H9 (cell line): ENCODE data around the gene CCDC178. TPM values are rescaled to one million over a fixed set of nuclear protein-coding genes. Genes with fewer than 3 reads are reported as not detected.

ENCODE experiments used
- DNase-seq: peaks from one replicate; pipeline ENCODE4 v3.0.0-alpha.2; 2017
- H2AFZ ChIP-seq: one replicate; pipeline ENCODE4 v1.6.1; 2013; ENCODE audit warnings: mild to moderate bottlenecking, low read length, control low read depth, moderate library complexity
- H2AK5ac ChIP-seq: 2 replicates; pipeline ENCODE4 v1.6.1; 2013; ENCODE audit warnings: low read length, control low read depth, mixed read lengths; ENCODE audit not compliant: insufficient read length
- H2BK120ac ChIP-seq: one replicate; pipeline ENCODE4 v1.6.1; 2013; ENCODE audit warnings: low read depth, mild to moderate bottlenecking, low read length, control low read depth, inconsistent platforms; ENCODE audit not compliant: poor library complexity, severe bottlenecking
- H2BK12ac ChIP-seq: 2 replicates; pipeline ENCODE4 v1.6.1; 2013; ENCODE audit warnings: low read length, control low read depth, mixed read lengths, low read depth; ENCODE audit not compliant: insufficient read length
- H2BK15ac ChIP-seq: 2 replicates; pipeline ENCODE4 v1.6.1; 2013; ENCODE audit warnings: low read depth, low read length, control low read depth
- H2BK20ac ChIP-seq: one replicate; pipeline ENCODE4 v1.6.1; 2013; ENCODE audit warnings: low read depth, mild to moderate bottlenecking, low read length, control low read depth, inconsistent platforms; ENCODE audit not compliant: poor library complexity, severe bottlenecking
- H2BK5ac ChIP-seq: 2 replicates; pipeline ENCODE4 v1.6.1; 2013; ENCODE audit warnings: low read length, control low read depth, mixed read lengths; ENCODE audit not compliant: insufficient read length
- H3K14ac ChIP-seq: 2 replicates; pipeline ENCODE4 v1.6.1; 2013; ENCODE audit warnings: low read length, control low read depth; ENCODE audit not compliant: insufficient read depth
- H3K18ac ChIP-seq: 2 replicates; pipeline ENCODE4 v1.6.1; 2013; ENCODE audit warnings: low read depth, mild to moderate bottlenecking, mixed read lengths, low read length, control low read depth; ENCODE audit not compliant: insufficient read length
- H3K23ac ChIP-seq: 2 replicates; pipeline ENCODE4 v1.6.1; 2013; ENCODE audit warnings: low read length, control low read depth, mixed read lengths, low read depth; ENCODE audit not compliant: insufficient read length
- H3K23me2 ChIP-seq: 2 replicates; pipeline ENCODE4 v1.6.1; 2013; ENCODE audit warnings: low read depth, mild to moderate bottlenecking, mixed read lengths, low read length, control low read depth; ENCODE audit not compliant: insufficient read length, poor library complexity, severe bottlenecking
- H3K27ac ChIP-seq: 2 replicates; pipeline ENCODE4 v1.5.1; 2013; ENCODE audit warnings: low read length, control low read depth, mixed read lengths, low read depth; ENCODE audit not compliant: insufficient read length
- H3K27me3 ChIP-seq: 2 replicates; pipeline ENCODE4 v1.6.1; 2013; ENCODE audit warnings: low read length, control low read depth, inconsistent platforms; ENCODE audit not compliant: insufficient read depth
- H3K4ac ChIP-seq: 2 replicates; pipeline ENCODE4 v1.6.1; 2013; ENCODE audit warnings: low read depth, mild to moderate bottlenecking, control low read depth, inconsistent platforms, low read length, moderate library complexity
- H3K4me1 ChIP-seq: 2 replicates; pipeline ENCODE4 v1.6.1; 2013; ENCODE audit warnings: low read length, control low read depth, inconsistent platforms; ENCODE audit not compliant: insufficient read depth
- H3K4me2 ChIP-seq: 2 replicates; pipeline ENCODE4 v1.6.1; 2013; ENCODE audit warnings: low read length, control low read depth, mixed read lengths; ENCODE audit not compliant: insufficient read length, insufficient read depth
- H3K56ac ChIP-seq: 2 replicates; pipeline ENCODE4 v1.6.1; 2013; ENCODE audit warnings: low read depth, mild to moderate bottlenecking, mixed read lengths, low read length, control low read depth; ENCODE audit not compliant: insufficient read length
- H3K79me1 ChIP-seq: 2 replicates; pipeline ENCODE4 v1.6.1; 2013; ENCODE audit warnings: low read depth, mild to moderate bottlenecking, moderate library complexity, low read length, control low read depth, inconsistent platforms; ENCODE audit not compliant: insufficient read depth, poor library complexity, severe bottlenecking
- H3K79me2 ChIP-seq: 2 replicates; pipeline ENCODE4 v1.6.1; 2013; ENCODE audit warnings: low read length, control low read depth, inconsistent platforms; ENCODE audit not compliant: insufficient read depth
- H3K9ac ChIP-seq: 2 replicates; pipeline ENCODE4 v1.6.1; 2013; ENCODE audit warnings: low read length, control low read depth, mixed read lengths; ENCODE audit not compliant: insufficient read length; ENCODE audit errors: extremely low read depth
- H3K9me3 ChIP-seq: one replicate; pipeline ENCODE4 v1.6.1; 2013; ENCODE audit warnings: low read depth, low read length, inconsistent platforms; ENCODE audit not compliant: control insufficient read depth
- H3T11ph ChIP-seq: one replicate; pipeline ENCODE4 v1.6.1; 2013; ENCODE audit warnings: mild to moderate bottlenecking, low read length, control low read depth, inconsistent platforms
- H4K20me1 ChIP-seq: one replicate; pipeline ENCODE4 v1.6.1; 2013; ENCODE audit not compliant: control insufficient read depth, insufficient read length, insufficient read depth
- H4K5ac ChIP-seq: 2 replicates; pipeline ENCODE4 v1.6.1; 2013; ENCODE audit warnings: low read depth, mild to moderate bottlenecking, mixed read lengths, low read length, control low read depth; ENCODE audit not compliant: insufficient read length
- H4K8ac ChIP-seq: replicated peaks from 2 replicates; pipeline ENCODE4 v1.6.1; 2013; ENCODE audit warnings: low read length, control low read depth, mixed read lengths, low read depth; ENCODE audit not compliant: insufficient read length
- H4K91ac ChIP-seq: 2 replicates; pipeline ENCODE4 v1.6.1; 2013; ENCODE audit warnings: low read depth, mild to moderate bottlenecking, moderate library complexity, mixed read lengths, low read length, control low read depth; ENCODE audit not compliant: insufficient read length
- H3K27ac Mint-ChIP-seq, 3 experiments: 2 replicates in 2 of 3; 3 replicates in 1 of 3; pipeline ENCODE4 v1.8.0; 2020 to 2021; ENCODE audit warnings: mixed read lengths in 3 of 3, mild to moderate bottlenecking in 1 of 3, moderate library complexity in 1 of 3
- H3K27me3 Mint-ChIP-seq: 2 replicates; pipeline ENCODE4 v1.8.0; 2021; ENCODE audit warnings: low read depth, mild to moderate bottlenecking, moderate library complexity, mixed read lengths
- H3K36me3 Mint-ChIP-seq, 3 experiments: 2 replicates in 2 of 3; 3 replicates in 1 of 3; pipeline ENCODE4 v1.8.0; 2020 to 2021; ENCODE audit warnings: low read depth in 3 of 3, mixed read lengths in 3 of 3; ENCODE audit not compliant: insufficient read depth in 1 of 3
- H3K4me1 Mint-ChIP-seq, 2 experiments: 2 replicates each; pipeline ENCODE4 v1.8.0; 2020; ENCODE audit warnings: mixed read lengths in 2 of 2
- H3K4me3 Mint-ChIP-seq, 2 experiments: 2 replicates in 1 of 2; 3 replicates in 1 of 2; pipeline ENCODE4 v1.8.0; 2020 to 2021; ENCODE audit warnings: mild to moderate bottlenecking in 2 of 2, mixed read lengths in 2 of 2, moderate library complexity in 1 of 2
- H3K9me3 Mint-ChIP-seq, 2 experiments: 2 replicates in 1 of 2; 3 replicates in 1 of 2; pipeline ENCODE4 v1.8.0; 2020; ENCODE audit warnings: mild to moderate bottlenecking in 2 of 2, mixed read lengths in 2 of 2, moderate library complexity in 1 of 2
- WGBS: extraction: QIAGEN DNeasy Blood & Tissue Kit; methylation state at CpG from one replicate; pipeline ENCODE4 v1.1.7; 2013; ENCODE audit warnings: missing lambda C conversion rate, low lambda C conversion rate, mixed read lengths; ENCODE audit not compliant: insufficient read length; ENCODE audit errors: extremely low coverage; 5-methylcytosine and 5-hydroxymethylcytosine counted together
- total RNA-seq: library from RNA; stranded (reverse); gene quantifications from 2 replicates; pipeline ENCODE4 v1.2.1, GENCODE V29; 2021
- TF ChIP-seq, protein P1 (sequence below): fragments of 200-600 bp; sonication (generic); conservative IDR thresholded peaks from 3 replicates; pipeline ENCODE4 v1.8.0; 2021; ENCODE audit warnings: antibody characterized with exemption, mild to moderate bottlenecking

Gene CCDC178
- total RNA-seq, 1 experiment from 2014 or later: not detected

DNA sequence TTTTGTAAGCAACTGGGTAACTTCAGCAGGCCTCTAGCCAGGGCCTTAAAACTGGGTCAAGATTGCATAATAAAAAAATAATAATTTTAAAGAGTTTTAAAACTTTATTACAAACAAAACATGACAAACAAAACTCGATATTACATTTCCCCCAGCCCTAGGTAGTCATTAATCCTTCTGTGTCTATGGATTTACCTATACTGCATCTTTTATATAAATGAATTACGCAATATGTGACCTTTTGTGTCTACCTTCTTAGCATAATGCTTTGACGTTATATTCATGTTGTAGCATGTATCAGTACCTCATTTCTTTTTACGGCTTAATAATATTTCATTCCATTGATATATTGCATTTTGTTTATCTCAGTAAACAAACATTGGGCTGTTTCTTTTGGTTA is 113.5 kb downstream of the CCDC178 start:
- Mint-ChIP-seq H3K27ac (no peak overlapping the region), H3K27me3 (no peaks in the 10 kb centered on the region), H3K4me3 (no peak overlapping the region), H3K9me3 (no peaks in the 10 kb centered on the region), H3K36me3 (no peaks in the 10 kb centered on the region), H3K4me1 (no peaks in the 10 kb centered on the region)
- Histone ChIP-seq H3T11ph (no peak overlapping the region), H3K4me2 (no peak overlapping the region), H4K91ac (no peak overlapping the region), H3K23me2 (no peaks in the 10 kb centered on the region), H2BK12ac (no peak overlapping the region), H3K14ac (no peak overlapping the region), H3K9me3 (no peaks in the 10 kb centered on the region), H3K9ac (no peak overlapping the region), H3K56ac (no peak overlapping the region), H2BK15ac (no peak overlapping the region), H2BK20ac (no peak overlapping the region), H3K79me2 (no peaks in the 10 kb centered on the region), H3K27ac (no peak overlapping the region), H3K23ac (no peak overlapping the region), H4K8ac (no peak overlapping the region), H2BK5ac (no peak overlapping the region), H2AK5ac (no peak overlapping the region), H4K5ac (no peak overlapping the region), H3K18ac (no peak overlapping the region), H3K4ac (no peak overlapping the region), H2AFZ (no peak overlapping the region), H3K27me3 (no peaks in the 10 kb centered on the region), H3K79me1 (no peaks in the 10 kb centered on the region), H4K20me1 (no peaks in the 10 kb centered on the region), H3K4me1 (no peaks in the 10 kb centered on the region), H2BK120ac (no peak overlapping the region)
- no CpG with 5 or more reads among the region's 4 CpGs for WGBS
- no peak for DNase-seq
- TF ChIP-seq, protein P1, sequence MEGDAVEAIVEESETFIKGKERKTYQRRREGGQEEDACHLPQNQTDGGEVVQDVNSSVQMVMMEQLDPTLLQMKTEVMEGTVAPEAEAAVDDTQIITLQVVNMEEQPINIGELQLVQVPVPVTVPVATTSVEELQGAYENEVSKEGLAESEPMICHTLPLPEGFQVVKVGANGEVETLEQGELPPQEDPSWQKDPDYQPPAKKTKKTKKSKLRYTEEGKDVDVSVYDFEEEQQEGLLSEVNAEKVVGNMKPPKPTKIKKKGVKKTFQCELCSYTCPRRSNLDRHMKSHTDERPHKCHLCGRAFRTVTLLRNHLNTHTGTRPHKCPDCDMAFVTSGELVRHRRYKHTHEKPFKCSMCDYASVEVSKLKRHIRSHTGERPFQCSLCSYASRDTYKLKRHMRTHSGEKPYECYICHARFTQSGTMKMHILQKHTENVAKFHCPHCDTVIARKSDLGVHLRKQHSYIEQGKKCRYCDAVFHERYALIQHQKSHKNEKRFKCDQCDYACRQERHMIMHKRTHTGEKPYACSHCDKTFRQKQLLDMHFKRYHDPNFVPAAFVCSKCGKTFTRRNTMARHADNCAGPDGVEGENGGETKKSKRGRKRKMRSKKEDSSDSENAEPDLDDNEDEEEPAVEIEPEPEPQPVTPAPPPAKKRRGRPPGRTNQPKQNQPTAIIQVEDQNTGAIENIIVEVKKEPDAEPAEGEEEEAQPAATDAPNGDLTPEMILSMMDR: no peak
